ENCODE measurements around the gene GRIK5. TPM values are rescaled to one million over a fixed set of nuclear protein-coding genes. Genes with fewer than 3 reads are reported as not detected.

Gene GRIK5
- polyA plus RNA-seq = not detected

DNA sequence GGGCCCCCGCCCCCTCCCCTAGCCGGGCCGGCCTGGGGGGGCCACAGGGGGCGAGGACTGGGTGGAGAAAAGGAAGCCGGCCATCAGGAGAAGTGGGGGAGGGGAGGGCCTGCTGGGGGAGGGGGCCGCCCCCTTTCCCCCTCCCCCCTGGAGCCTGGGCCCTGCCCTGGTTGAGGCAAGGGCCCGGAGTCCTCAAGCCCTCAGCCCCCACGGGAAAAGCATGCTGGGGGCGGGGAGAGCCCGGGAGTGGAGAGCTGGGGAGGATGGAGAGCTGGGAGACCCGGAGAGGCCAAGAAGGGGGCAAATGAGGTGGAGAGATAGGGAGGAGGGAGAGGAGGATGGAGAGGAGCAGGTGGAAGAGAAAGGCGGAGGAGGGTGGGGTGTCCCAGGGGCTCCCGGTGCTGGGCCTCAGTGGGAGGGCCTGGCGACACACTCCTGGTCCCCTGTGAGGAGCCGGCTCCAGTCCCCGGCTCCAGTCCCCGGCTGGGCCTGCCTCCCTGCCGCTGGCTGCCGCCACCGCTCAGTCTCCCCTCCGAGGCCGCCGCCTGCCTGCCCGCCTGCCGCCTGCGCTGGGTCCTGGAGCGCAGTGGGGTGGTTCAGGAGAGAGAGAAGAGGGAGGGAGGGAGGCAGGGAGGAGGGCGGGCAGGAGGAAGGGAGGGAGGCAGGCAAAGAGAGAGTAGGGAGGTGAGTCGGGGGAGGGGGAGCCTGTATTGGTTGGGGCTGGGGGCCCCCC lies at the start of gene GRIK5:
Gene GRIK5 (minus strand): TSS at position 588 of the 733 bp plus-strand sequence. CDS start 4,436 bp downstream, outside the sequence.
- Mint-ChIP-seq H3K4me3 (no peak within 1 kb of the TSS), H3K27me3 (ENCODE audit: low read depth in 3 of 3) (peaks cover 0 to 4% (median 4%) of the 10 kb centered on the region in 3 donors), H3K4me1 (peaks cover 2 to 5% of the 10 kb centered on the region in 2 donors), H3K36me3 (peaks cover 0 to 5% (median 0%) of the 10 kb centered on the region in 3 donors), H3K27ac (peak within 1 kb of the TSS in 1 of 6 donors; percentile 28), H3K9me3 (no peaks in the 10 kb centered on the region)
- DNase-seq = no peak

- H3K36me3 Mint-ChIP-seq = peaks cover 6 to 34% (median 21%) of the 10 kb centered on the region in 3 donors
- peaks cover 0 to 3% (median 0%) of the 10 kb centered on the region in 3 donors for H3K27me3 Mint-ChIP-seq (ENCODE audit: low read depth in 3 of 3)
- peak overlapping the region in 1 of 6 donors; percentile 34 for H3K27ac Mint-ChIP-seq
- no peak overlapping the region for H3K4me3 Mint-ChIP-seq
- no peaks in the 10 kb centered on the region for H3K9me3 Mint-ChIP-seq
- peaks cover 15 to 17% of the 10 kb centered on the region in 2 donors for H3K4me1 Mint-ChIP-seq
- DNase-seq = no peak
Measured at GRCh38 chr19:42117076-42117475, 47.1 kb upstream of the GRIK5 start.

- Mint-ChIP-seq H3K4me3 (no peak overlapping the region), H3K4me1 (peaks cover 9 to 11% of the 10 kb centered on the region in 2 donors), H3K36me3 (peaks cover 6 to 34% (median 21%) of the 10 kb centered on the region in 3 donors), H3K27me3 (ENCODE audit: low read depth in 3 of 3) (peaks cover 0 to 3% (median 0%) of the 10 kb centered on the region in 3 donors), H3K27ac (no peak overlapping the region), H3K9me3 (no peaks in the 10 kb centered on the region)
- DNase-seq = no peak
Measured at GRCh38 chr19:42116308-42117075, 46.5 kb upstream of the GRIK5 start.

DNA sequence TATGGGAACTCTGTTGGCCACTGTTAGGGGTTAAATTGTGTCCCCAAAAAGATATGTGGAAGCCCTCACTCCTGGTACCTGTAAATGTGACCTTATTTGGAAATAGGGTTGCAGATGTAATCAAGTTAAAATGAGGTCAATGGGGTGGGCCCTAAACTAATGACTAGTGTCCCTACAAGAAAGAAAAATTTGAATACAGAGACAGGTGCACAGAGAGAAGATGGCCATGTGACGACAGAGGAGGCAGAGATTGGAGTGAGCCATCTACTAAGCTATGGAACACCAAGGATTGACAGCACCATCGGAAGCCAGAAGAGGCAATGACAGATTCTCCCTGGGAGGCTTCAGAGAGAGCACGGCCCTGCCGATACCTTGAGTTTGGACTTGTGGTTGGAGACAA lies 45.7 kb upstream of the GRIK5 start:
- Mint-ChIP-seq H3K36me3 (peaks cover 6 to 38% (median 21%) of the 10 kb centered on the region in 3 donors), H3K4me1 (peaks cover 1 to 3% of the 10 kb centered on the region in 2 donors)

GRCh38 chr19:42115219-42115618 lies 45.2 kb upstream of the GRIK5 start:
- peaks cover 6 to 39% (median 21%) of the 10 kb centered on the region in 3 donors for H3K36me3 Mint-ChIP-seq
- H3K4me1 Mint-ChIP-seq = no peaks in the 10 kb centered on the region

More for the DNA sequence above, 45.7 kb upstream of the GRIK5 start:
- Mint-ChIP-seq H3K9me3 (no peaks in the 10 kb centered on the region), H3K27me3 (ENCODE audit: low read depth in 3 of 3) (peaks cover 0 to 3% (median 0%) of the 10 kb centered on the region in 3 donors), H3K27ac (peak overlapping the region in 2 of 6 donors; percentile 42 to 57), H3K4me3 (no peak overlapping the region)
- no peak for DNase-seq

DNA sequence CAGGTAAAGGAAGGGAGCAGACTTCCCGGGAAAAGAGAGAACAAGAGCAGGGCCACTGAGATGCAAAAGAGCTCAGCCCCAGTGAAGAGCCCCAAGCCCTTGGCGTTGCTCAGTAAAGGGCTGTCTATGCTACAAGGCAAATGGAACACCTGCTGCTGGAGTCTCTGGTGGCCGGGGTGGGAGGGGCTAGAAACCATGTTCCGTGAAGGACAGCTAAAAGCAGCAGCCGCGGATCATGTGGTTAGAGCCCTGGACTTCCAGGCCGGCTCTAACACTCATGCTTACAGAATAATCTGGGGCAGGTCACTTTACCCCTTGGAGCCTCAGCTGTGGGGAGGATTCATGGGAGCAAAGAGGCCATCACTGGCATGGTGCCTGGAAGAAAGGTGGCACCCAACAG lies 44.4 kb upstream of the GRIK5 start:
- peaks cover 6 to 39% (median 21%) of the 10 kb centered on the region in 3 donors for H3K36me3 Mint-ChIP-seq
- DNase-seq = no peak
- no peak overlapping the region for H3K4me3 Mint-ChIP-seq
- H3K9me3 Mint-ChIP-seq = no peaks in the 10 kb centered on the region
- peaks cover 0 to 3% (median 0%) of the 10 kb centered on the region in 3 donors for H3K27me3 Mint-ChIP-seq (ENCODE audit: low read depth in 3 of 3)
- no peaks in the 10 kb centered on the region for H3K4me1 Mint-ChIP-seq
- peak overlapping the region in 1 of 6 donors; percentile 46 for H3K27ac Mint-ChIP-seq

More at GRCh38 chr19:42115219-42115618, 45.2 kb upstream of the GRIK5 start:
- Mint-ChIP-seq H3K27me3 (ENCODE audit: low read depth in 3 of 3) (peaks cover 0 to 3% (median 0%) of the 10 kb centered on the region in 3 donors), H3K27ac (peak overlapping the region in 1 of 6 donors; percentile 22), H3K9me3 (no peaks in the 10 kb centered on the region), H3K4me3 (no peak overlapping the region)
- DNase-seq = no peak

- Mint-ChIP-seq H3K27ac (peak overlapping the region in 1 of 6 donors; percentile 46), H3K27me3 (ENCODE audit: low read depth in 3 of 3) (peaks cover 0 to 3% (median 0%) of the 10 kb centered on the region in 3 donors), H3K9me3 (no peaks in the 10 kb centered on the region), H3K4me1 (peaks cover 0 to 1% of the 10 kb centered on the region in 2 donors), H3K4me3 (no peak overlapping the region), H3K36me3 (peaks cover 6 to 35% (median 21%) of the 10 kb centered on the region in 3 donors)
- no peak for DNase-seq
Measured at GRCh38 chr19:42113641-42114348, 43.8 kb upstream of the GRIK5 start.

GRCh38 chr19:42111811-42112210 lies 41.8 kb upstream of the GRIK5 start:
- H3K9me3 Mint-ChIP-seq = no peaks in the 10 kb centered on the region
- DNase-seq = no peak
- no peak overlapping the region for H3K4me3 Mint-ChIP-seq
- peaks cover 3 to 7% of the 10 kb centered on the region in 2 donors for H3K4me1 Mint-ChIP-seq
- H3K27ac Mint-ChIP-seq = peak overlapping the region in 3 of 6 donors; percentile 19 to 35 (median 20)
- peaks cover 0 to 3% (median 0%) of the 10 kb centered on the region in 3 donors for H3K27me3 Mint-ChIP-seq (ENCODE audit: low read depth in 3 of 3)
- peaks cover 6 to 30% (median 21%) of the 10 kb centered on the region in 3 donors for H3K36me3 Mint-ChIP-seq

DNA sequence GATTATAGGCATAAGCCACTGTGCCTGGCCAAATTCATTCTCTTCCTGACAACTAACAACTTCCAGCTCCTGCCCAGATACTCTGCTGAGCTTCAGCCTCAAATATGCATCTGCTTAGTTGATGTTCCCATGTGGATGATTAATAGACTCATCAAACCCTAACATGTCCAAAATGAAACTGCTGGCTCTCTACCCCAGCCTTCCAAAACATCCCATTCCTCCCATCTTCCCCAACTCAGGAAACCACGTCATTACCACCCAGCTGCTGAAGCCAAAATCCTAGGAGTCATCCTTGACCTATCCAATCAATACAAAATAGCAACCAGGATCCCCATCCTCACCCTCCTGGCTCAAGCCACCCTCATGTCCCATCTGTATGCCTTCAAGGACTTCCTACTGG lies 41.4 kb upstream of the GRIK5 start:
- Mint-ChIP-seq H3K9me3 (no peaks in the 10 kb centered on the region), H3K36me3 (peaks cover 6 to 29% (median 21%) of the 10 kb centered on the region in 3 donors), H3K4me1 (peaks cover 3 to 7% of the 10 kb centered on the region in 2 donors), H3K27ac (peak overlapping the region in 5 of 6 donors; percentile 1 to 35 (median 19)), H3K27me3 (ENCODE audit: low read depth in 3 of 3) (peaks cover 0 to 3% (median 0%) of the 10 kb centered on the region in 3 donors), H3K4me3 (no peak overlapping the region)
- no peak for DNase-seq

DNA sequence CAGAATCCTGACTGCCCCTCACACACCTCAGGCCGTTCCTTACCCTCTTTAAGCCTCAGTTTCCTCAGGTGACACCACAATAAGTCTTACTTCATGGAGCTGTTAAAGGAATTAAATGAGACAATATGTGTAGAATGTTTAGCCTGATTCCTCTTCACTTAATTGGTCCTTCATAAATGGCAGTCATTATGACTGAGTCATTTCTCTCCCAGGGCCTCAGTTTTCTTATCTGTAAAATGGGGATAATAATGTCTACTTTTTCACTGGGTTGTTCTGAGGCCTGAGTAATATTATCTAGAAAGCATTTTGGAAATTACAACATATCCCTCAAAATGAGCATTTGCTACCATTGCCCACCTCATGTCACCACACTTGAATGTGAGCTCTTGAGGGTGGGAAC lies 40.7 kb upstream of the GRIK5 start:
- H3K4me3 Mint-ChIP-seq = no peak overlapping the region
- peak overlapping the region in 4 of 6 donors; percentile 3 to 40 (median 34) for H3K27ac Mint-ChIP-seq
- DNase-seq = no peak
- no peaks in the 10 kb centered on the region for H3K9me3 Mint-ChIP-seq
- H3K36me3 Mint-ChIP-seq = peaks cover 2 to 22% (median 15%) of the 10 kb centered on the region in 3 donors
- H3K27me3 Mint-ChIP-seq (ENCODE audit: low read depth in 3 of 3) = peaks cover 0 to 3% (median under 1%) of the 10 kb centered on the region in 3 donors
- H3K4me1 Mint-ChIP-seq = peaks cover 3 to 7% of the 10 kb centered on the region in 2 donors

GRCh38 chr19:42109896-42110295 lies 39.9 kb upstream of the GRIK5 start:
- Mint-ChIP-seq H3K27ac (no peak overlapping the region), H3K9me3 (no peaks in the 10 kb centered on the region), H3K4me3 (no peak overlapping the region), H3K36me3 (peaks cover 0 to 16% (median 13%) of the 10 kb centered on the region in 3 donors), H3K27me3 (ENCODE audit: low read depth in 3 of 3) (peaks cover 0 to 2% (median 0%) of the 10 kb centered on the region in 3 donors), H3K4me1 (peaks cover 3 to 7% of the 10 kb centered on the region in 2 donors)
- no peak for DNase-seq

DNA sequence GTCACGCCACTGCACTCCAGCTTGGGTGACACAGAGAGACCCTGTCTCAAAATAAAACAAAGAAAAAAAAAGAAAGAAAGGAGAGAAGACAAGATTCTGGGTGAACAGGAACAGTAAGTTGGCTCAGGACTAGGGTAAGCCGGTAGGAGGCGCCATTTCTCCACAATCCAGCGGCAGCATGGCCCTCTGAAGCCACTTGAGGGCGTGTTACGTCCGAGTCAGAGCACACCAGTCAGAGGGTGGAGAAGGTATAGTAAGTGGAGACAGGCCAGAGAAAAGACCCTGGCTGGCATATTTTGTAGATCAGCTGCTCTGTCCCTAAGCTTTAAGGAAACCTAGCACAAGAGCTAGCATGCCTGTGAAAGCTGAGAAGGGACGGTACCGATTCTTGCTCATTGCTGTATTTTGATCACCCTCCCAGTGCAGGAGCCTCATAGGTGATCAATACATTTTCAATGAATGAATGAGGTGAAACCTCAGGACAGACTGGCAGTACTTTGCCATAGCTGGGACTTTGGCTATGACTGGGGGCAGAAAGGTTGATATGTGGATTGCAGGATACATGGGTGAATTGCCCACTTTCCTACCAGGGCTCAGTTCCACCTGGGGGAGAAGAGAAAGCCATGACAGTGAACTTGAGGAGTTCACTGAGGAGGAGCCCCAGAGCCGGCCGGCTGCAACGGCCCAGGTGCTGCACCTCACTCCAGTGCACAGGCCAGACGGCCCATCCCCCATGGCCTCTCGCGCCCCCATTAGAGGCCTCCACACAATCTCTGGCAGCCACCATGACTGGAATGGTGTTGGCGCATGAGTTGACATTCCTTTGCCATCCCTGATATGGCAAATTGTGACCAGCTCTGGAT lies 38.8 kb upstream of the GRIK5 start:
- H3K9me3 Mint-ChIP-seq = no peaks in the 10 kb centered on the region
- H3K4me3 Mint-ChIP-seq = no peak overlapping the region
- DNase-seq = peak; percentile 78 to 86 (median 81)
- peaks cover 0 to 16% (median 10%) of the 10 kb centered on the region in 3 donors for H3K36me3 Mint-ChIP-seq
- peaks cover 3 to 7% of the 10 kb centered on the region in 2 donors for H3K4me1 Mint-ChIP-seq
- H3K27me3 Mint-ChIP-seq (ENCODE audit: low read depth in 3 of 3) = peaks cover 0 to 2% (median 0%) of the 10 kb centered on the region in 3 donors
- H3K27ac Mint-ChIP-seq = peak overlapping the region in 2 of 6 donors; percentile 3 to 13

All from immature natural killer cell (primary cell).